HG03039 (cell line): ENCODE data around the gene FYN.
A peak's percentile ranks its signal among the peaks of the same experiment; 100 is the strongest.

Experiments
- ATAC-seq: cut with Tn5 transposase; IDR thresholded peaks from one replicate; pipeline ENCODE4 v1.9.1; 2021; ENCODE audit warnings: mild to moderate bottlenecking, moderate library complexity; ENCODE audit not compliant: unreplicated experiment

FYN gene

DNA sequence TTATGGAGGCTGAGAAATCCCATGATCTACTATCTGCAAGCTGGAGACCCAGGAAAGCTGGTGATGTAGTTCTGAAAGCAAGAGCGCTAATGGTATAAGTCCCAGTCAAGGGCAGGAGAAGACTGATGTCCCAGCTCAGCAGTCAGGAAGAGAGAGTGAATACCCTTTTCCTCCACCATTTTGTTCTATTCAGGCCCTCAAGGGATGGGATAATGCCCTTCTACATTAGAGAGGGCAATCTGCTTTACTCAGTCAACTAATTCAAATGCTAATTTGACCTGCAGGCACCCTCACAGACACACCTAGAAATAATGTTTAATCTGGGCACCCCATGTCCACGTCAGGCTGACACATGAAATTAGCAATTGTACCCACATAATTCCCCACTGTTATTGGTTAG, 10.8 kb upstream of the FYN start:
- no peak for ATAC-seq

DNA sequence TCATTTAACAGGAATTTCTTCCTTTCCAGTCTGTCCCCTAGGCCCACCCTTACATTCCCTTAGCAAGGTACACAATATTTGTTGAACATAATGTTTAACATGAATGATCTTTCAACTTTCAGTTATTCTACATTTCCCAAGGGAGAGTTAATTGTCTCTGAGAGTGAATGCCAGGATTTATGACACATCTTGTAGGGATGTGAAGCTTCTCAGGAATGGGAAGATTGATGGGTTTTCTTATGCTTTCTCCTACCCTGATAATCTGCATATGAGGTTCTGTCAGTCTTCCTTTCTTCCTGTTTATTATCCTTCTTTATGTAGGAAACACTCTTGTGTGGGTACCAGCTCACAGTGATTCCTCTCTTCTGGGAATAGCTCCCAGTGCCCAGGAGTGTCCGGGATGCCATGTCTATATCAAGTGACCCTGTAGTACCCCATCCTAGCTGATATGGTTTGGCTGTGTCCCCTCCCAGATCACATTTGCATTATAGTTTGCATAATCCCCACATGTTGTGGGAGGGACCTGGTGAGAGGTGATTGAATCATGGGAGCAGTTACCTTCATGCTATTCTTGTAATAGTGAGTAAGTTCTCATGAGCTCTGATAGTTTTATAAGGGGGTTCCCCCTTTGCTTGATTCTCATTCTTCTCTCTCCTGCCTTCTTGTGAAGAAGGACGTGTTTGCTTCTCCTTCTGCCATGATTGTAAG, 7.1 kb upstream of the FYN start:
- ATAC-seq: no peak

DNA sequence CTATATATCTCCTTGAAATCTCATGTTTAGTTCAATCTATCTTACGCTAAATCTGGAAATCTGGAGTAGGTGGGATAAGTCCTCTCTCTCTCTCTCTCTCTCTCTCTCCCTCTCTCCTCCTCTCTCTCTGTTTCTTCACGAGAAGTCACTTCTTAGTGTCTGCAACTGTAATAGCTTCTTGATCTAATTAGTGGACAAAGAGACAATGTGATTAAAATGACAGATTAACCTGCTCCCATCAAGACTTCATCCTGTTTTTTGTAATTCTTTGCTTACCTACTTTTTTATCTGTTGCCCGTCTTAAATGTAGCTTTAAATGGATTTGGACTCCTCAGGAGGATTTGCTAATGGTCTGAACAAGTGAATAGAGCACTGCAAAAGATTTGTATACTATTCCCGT, 2.5 kb upstream of the FYN start:
- no peak for ATAC-seq

DNA sequence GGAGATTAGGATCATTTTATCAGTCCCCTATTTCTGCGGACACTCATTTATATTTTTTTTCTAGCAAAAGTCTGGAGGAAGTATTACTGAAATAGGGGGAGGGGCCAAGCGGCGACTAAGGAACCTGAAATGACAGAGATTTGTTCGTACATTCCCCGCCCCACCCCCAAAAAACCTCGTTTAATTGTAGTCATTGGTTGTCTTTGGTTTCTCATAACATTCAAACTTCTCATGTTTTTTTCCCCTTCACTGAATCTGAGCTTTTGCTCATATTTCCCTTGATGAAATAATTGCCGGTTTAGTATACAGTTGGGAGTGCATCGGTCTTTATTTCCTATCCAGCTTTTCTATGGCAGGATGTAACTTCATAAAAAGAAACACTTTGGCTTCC, 768 bp upstream of the FYN start:
- no peak for ATAC-seq

DNA sequence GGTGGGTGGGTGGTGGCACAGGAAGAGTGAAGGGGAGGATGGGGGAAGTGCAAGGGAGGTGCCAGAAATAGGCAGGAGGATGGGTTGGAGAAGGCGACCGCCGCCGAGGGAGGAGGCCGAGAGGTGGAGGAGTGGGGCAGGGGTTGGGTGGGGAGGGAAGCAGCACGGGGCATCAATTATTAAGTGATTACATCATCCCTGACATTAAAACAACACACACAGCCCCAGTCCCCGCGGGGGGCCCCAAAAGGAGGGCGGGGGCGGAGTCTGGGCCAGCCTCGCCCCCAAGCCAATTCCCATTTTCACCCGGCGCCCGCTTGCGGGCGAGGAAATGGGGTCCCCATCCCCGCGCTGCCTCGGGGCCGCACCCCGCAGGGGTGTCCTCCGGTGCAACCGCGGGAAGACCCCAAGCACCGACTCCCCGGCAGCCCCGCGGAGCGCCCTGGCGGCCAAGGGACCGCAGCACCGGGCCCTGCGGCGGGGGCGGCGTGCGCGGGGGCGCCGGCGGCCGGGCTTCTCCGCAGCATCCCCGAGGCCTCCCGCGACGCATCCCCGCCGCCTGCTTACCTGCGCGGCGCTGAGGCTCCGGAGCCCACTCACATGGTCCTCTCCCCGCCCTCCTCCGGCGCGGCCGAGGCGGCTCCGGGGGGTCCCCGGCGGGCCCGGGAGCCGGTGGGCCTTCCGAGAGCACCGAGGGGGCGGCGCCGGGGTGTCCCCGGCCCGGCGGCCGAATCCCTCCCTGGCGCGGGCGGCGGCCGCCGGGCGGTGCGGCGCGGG, 663 bp downstream of the FYN start:
- ATAC-seq: peak; percentile 10

DNA sequence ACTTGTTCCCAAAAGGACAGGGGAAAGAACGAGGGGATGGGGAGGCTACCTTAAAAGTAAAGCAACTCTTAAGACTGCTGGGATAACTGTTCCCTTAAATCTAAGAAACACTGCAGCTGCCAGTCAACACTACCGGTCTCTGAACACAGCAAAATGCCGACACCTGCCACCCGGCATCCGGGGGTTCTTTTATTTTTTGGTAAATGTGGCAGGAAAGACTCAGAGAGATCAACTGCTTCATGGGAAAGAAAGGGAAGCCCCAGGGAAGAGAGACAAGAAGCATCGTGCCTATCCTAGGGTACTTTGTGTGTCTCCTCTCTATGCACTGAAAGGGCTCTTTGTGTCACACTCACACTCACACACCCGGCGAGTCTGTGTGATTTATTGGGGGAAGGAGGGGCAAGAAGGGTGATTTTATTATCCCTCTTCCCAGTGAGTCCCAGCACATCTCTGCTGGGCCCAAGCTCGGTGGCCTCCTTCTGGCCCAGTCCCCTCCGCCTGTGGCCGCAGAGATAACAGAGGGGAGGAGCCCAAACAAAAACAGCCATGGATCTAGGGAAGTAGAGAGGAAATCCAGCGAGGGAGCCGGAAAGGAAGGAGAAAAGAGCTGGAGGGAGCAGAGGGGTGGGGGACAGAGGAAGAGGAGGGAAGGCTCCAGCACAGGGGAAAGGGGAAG, 1.4 kb downstream of the FYN start:
- no peak for ATAC-seq

DNA sequence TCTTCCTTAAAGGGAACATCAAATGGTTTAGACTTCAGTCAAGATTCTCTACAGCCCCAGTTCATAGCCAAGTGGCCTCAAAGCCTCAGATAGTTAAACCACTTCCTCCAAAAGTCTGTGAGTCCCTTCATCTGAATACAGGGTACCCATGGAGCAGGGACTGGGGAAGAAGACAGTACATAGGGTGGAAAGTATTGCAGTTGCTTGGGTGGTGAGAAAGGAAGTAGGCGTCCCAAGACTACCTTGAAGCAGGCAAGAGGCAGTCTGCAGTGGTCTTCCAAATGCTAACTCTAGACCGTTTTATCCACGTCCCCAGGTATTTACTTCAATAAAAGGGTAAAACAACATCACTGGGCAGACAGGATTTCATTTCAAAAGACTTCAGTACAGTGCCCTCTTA, 2.0 kb downstream of the FYN start:
- ATAC-seq: no peak

DNA sequence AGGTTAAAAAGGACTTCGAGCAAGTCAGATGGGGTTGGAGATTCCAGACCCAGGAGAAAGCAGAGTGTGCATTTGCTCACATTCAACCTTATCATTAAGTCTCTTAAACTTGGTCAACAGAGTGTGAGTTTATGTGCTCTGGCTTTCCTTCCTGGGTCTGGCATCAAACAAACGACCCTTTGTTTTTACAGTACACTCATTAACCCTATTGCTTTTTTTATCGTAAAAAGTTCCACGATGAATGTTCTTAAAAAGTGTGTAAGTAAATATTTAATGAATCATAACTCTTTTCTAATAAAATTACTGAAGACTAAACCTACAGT, 2.5 kb downstream of the FYN start:
- ATAC-seq: no peak

DNA sequence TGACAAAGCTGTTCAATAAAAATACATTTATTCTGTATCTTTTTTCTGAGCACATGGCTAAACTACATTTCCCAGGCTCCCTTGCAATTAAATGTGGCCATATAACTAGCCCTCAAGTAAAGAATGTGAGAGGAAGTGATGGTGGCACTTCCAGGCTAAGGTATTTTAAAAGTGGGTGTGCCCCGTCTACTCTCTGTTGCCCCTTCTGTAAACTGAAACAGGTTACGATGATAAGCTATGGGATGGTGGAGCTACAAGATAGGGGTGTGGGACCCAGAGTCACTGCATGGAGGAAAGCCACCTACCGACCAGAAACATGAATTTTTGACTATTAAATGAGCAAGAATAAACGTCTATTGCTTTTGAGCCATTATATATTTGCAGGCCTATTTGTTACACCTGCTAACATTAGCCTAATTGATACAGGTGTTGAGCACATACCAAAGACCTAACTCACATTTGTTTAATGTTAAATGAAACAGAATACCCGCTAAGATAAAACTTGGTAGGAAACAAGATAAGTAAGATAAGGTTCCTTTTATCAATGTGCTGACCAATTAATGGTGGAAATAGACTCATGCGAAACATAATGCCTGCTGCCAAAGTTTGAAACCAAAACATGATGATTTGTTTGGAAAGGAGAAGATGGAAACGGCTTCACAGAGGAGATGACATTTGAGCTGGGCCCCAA, 3.1 kb downstream of the FYN start:
- no peak for ATAC-seq

DNA sequence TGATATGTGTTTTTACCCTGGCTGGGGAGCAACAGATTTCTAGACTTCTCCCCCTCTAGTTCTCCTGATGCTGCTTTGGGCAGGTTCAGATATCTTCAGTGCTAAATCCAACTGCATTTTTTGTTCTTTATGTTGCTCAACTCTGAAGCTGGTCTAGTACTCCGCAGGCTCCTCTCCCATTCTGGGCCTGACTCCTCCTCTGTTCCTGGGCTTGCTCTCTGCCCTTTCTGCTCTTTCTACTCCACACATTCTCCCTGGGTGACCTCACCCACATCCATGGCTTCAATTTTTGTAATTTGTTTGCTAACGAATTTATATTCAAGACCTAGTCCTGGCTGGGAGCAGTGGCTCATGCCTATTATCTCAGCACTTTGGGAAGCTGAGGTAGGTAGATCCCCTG, 6.4 kb downstream of the FYN start:
- no peak for ATAC-seq

DNA sequence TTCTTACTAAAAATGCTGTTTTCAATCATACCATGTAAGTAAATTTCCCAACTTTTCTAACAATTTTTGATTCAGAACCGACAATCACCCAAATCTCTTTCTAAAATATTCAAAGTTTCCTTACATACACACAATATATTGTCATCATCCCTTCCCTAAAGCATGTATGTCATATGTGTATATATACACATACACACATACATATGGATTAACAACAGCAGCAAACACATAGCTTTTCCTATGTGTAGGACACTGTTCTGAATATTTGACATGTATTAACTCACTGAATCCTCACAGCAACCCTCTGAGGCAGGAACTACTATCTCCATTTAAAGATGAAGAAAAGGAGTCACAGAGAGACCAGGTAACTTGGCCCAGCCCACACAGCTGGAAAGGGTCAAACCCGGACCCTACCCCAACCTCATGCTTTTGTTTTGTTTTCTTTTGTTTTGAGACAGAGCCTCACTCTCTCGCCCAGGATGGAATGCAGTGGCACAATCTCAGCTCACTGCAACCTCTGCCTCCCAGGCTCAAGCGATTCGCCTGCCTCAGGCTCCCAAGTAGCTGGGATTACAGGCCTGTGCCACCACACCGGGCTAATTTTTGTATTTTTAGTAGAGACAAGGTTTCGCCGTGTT, 7.2 kb downstream of the FYN start:
- no peak for ATAC-seq

DNA sequence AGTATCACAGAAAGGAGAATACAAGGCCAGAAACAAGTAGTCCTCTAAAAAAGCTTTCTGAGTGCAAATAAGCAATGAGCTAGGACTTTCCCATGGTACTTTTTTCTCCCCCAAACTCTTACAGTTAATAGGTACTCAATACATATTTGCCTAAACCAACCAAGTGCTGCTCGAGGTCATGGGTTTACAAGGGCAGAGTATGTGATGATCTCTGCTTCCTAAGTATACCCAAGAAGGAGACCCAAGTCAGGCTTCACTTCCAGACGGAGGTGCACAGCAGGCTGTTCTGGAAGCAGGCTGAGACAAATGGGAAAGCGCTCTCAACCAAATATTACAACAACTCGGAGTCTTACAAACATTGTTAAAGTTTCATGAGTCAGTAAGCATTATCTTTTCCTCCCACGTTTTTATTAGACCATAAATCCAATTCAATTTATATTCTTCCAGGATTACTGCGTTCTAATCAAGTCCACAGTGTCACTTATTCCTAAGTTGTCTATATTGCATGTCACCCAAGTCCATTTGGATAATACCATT, 8.1 kb downstream of the FYN start:
- no peak for ATAC-seq

DNA sequence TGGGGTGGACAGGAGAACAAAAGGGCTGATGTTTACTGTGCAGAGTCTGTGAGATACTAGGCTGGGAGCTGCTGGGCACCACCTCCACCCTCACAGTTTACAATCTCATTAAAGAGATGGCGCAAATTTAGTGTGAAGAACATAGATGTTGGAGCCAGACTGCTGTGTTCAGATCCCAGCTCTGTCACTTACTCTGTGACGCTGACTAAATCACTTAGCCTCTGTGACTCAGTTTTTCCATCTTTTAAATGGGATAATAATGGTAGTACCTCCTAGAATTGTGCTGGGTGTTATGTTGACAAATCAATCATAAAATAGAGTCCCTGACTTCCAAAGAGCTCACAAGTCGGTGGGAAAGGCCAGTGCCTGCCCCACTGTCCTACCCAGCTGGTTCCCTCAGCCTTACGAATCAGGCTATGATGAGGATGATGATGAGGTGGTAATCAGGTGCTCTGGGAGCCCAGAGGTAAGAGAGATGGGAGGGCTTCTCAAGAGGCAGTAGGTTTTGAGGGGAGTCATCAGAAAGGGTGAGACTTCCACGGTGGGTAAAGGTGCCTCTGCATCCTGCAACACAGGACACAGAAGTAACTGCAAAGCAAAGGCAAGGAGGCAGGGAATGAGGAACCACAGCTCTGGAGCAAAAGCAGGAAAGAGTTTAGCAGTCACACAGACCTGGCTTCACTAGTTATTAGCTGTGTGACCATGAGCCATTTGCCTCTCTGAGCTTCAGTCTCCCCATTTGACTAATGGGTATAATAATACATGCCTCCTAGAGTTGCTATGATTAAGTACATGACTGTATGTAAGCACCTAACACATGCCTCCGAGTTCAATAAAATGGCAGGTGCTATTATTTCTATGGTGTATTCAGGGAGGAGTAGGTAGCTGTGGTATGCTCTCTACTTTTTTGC, 8.9 kb downstream of the FYN start:
- ATAC-seq: no peak

DNA sequence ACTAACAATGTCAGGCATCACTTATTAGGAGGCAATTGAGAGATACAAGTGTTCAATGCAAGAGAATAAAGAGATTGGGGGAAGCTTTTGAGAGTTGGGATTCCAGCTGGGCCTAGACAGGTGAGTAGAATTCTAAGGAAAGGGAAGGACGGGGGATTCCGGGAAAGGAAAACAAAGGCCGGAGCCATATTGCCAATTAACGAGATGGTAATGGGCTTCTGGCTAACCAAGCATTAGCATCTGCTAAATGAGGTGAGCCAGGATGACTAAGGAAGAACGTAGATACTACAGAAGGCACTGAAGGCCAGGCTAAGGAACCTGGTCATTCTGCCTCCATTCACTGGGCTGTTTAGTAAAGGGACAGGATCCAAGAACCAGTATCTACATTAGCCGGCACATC, 10.5 kb downstream of the FYN start:
- ATAC-seq: no peak

DNA sequence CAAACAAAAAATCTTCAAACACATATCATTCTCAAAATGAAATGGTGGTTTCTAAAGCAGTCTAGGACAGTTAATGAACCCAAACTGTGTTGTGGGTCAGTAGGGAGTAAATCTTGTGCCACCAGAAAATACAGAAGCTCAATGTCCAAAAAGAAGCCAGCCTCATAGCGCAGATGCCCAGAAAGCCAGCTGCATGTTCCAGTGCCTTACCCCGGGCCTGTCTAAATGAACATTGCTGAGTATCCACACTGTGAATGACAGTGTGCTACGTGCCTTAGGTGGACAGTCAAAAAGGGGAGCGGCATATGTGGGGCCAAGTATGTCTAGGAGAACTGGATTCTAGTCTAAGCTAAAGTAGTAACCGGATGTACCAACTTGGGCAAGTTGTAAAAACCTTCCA, 10.9 kb downstream of the FYN start:
- no peak for ATAC-seq

DNA sequence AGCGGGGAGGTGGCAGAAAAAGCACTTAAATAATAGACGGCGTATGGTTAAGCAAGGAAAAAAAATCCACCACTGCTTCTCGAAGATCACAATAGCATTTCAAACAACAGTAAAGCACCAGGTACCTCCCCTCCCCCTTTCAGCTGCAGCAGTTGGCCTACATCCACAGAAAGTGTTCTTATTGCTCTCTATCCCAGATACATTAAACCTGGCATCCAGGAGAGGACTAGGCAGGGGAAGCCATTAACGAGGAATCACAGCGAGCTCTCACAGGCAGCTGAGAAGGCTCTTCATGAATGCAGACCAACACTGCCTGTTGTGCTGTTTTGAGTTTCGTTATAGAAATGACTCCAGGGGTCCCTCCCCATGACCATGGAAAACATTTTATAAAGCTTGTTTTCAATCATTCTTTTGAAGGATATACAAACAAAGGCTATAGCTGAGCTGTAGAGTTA, 11.8 kb downstream of the FYN start:
- no peak for ATAC-seq

DNA sequence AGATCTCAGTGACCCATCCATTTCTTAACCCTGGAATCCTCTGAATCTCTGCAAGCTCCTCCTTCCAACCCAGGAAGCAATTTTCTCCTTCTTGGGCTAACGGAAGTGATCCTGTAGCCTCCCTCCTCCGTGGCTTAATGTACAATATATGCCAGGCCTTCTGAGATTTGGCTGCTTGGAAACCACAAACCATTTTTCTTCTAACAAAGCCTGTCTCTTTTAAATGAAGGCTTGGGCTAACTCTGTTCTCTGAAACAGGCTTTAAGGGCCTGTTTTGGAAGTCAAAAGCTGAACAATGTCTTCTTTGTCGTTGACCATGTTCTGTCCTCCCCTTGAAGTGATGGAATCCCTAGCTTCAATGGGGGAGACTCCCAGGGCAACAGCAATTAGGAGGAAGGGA, 14.9 kb downstream of the FYN start:
- ATAC-seq: no peak

DNA sequence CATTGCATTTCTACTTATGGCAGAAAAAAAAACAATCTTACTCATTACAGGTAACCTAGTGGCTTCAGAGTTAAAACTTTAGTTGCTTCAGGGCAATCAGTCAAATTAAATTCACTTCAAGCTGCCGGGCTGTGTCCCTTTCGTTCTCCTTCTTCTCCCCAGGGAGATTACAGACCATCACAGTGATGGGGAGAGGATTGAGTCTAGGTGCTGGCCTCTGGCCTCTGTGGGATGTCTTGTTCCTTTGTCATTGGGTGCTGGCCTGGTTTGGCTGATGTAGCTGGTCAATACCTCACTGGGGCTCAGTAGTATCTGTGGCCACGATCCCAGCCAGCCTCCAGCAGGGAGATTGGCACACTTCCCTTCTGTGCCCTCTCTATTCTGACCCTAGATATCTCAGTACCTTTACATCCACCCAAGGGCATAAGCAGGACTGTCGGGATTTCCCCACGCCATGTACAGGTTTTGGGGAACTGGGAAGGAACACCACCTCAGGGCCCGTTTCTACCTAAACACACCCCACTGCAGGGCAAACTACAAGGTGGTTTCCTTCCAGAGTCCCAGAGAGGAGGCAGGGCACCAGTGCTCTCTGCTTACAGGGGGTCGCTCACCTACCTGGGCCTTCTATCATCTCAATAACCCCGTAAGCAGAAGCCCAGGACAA, 15.4 kb downstream of the FYN start:
- no peak for ATAC-seq

DNA sequence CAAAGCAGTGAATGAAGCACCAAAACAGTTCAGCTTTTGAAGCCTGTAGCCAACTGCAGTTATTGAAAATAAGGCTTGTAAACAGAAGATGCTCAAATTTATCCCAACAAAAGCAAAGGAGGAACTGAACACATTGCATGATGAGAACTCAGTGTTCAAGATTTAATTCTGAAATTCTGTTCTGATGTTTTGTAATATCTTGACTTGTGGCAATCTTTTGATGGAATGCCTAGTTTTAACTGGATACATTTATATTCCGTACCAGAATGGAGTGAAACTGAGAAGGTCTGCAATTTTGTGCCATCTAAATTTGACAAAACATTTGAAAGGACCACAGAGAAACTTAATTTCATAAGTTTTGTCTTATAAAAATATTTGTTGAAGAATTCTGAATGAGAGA, 17.5 kb downstream of the FYN start:
- no peak for ATAC-seq
